ENCODE data around the gene HIRA. TPM values are rescaled to one million over a fixed set of nuclear protein-coding genes. Genes with fewer than 3 reads are reported as not detected.
A peak's percentile ranks its signal among the peaks of the same experiment; 100 is the strongest.

The HIRA gene
- total and polyA plus RNA-seq, 9 of the 15 experiments (the other 6 are each of a cell fraction or from before 2014, with no cell fraction given): 0.96 to 132 (median 58.4) TPM

DNA sequence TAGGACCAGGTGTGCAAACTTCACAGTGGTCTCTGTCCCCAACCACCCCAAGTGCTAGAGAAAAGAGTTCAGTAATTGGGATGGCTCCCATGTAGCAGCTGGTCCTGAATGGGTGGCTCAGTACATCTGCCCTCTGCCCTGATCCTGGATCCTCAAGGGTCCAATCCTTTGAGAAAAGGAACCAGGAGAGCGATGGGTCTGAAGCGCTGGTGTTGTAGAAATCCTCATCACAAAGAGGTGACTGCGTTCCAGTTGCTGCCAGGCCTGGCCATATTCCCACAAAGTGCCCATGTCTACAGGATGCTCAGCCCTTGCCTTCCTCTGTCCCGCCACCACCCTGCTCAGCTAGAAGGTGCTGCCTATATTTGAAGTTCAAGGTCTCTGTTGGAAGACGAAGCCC, 22.2 kb upstream of the HIRA start (continued):
- TF ChIP-seq, protein P1, sequence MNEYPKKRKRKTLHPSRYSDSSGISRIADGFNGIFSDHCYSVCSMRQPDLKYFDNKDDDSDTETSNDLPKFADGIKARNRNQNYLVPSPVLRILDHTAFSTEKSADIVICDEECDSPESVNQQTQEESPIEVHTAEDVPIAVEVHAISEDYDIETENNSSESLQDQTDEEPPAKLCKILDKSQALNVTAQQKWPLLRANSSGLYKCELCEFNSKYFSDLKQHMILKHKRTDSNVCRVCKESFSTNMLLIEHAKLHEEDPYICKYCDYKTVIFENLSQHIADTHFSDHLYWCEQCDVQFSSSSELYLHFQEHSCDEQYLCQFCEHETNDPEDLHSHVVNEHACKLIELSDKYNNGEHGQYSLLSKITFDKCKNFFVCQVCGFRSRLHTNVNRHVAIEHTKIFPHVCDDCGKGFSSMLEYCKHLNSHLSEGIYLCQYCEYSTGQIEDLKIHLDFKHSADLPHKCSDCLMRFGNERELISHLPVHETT (CRISPR knock-in tag; conservative IDR thresholded peaks at IDR 0.05 in 1 of 2, IDR thresholded peaks at IDR 0.05 in 1 of 2): 0 out of 4 replicates have a peak, but pooled peaks of 1 of the 2 experiments have one; percentile 18
- TF ChIP-seq COPS2 (conservative IDR thresholded peaks at IDR 0.05) (no peak), POLR2AphosphoS5 (IDR thresholded peaks at IDR 0.05; ENCODE audit: control insufficient read depth, insufficient read depth, low read depth, low read length) (0 out of 2 replicates have a peak, but pooled peaks have one; percentile 18), RB1 (IDR thresholded peaks at IDR 0.05; ENCODE audit: low read depth) (no peak), SUPT5H (IDR thresholded peaks at IDR 0.05) (0 out of 2 replicates have a peak, but pooled peaks have one; percentile 5)
- TF ChIP-seq, protein P2, sequence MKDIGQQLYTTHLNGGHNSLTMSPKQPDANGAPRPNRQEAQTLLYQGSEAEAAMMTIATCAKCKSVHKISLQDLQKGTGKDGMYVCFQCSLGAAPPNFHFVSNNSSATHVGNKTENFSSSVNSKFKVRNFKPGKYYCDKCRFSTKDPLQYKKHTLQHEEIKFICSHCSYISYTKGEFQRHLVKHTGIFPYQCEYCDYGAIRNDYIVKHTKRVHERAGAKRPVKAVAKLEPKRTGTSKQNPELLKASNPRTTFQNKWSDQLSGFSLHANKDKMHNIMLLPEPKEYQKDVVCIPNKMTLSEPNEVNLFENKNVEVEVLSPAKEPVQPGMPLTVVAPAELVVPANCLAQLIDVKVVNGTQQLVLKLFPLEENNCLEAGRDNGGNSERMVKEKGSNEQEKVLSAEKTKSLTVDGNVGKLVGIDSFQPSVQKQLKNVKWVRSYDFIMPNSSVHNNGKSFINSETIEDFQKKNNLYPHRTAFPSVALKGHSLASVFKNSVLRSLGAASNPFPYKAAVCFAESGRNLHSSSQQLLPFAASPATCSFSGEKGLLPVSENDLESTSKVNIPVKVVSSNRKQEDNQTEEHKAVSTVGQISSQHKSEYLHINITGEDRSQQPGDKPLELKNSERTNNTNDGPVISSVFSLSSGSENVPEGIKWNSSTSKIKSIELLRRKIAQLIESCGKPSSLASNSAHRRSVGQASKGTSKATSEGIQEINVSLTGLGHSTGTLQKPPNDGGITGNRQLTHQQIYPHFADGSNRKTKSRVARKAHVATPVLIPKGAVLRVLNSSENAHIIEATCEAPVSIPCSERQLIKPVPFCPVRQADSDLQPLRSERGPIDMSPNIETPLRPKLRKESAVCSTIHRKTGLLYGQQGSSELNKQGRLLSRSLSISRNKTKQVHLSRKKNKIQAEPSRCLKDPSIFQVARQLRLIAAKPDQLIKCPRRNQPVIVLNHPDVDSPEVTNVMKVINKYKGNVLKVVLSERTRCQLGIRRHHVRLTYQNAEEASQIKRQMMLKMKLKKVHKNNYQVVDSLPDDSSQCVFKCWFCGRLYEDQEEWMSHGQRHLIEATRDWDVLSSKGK (CRISPR knock-in tag; IDR thresholded peaks at IDR 0.05): no peak
- TF ChIP-seq, protein P3, sequence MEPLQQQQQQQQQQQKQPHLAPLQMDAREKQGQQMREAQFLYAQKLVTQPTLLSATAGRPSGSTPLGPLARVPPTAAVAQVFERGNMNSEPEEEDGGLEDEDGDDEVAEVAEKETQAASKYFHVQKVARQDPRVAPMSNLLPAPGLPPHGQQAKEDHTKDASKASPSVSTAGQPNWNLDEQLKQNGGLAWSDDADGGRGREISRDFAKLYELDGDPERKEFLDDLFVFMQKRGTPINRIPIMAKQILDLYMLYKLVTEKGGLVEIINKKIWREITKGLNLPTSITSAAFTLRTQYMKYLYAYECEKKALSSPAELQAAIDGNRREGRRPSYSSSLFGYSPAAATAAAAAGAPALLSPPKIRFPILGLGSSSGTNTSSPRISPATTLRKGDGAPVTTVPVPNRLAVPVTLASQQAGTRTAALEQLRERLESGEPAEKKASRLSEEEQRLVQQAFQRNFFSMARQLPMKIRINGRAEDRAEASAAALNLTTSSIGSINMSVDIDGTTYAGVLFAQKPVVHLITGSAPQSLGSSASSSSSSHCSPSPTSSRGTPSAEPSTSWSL (CRISPR knock-in tag; IDR thresholded peaks at IDR 0.05; ENCODE audit: borderline replicate concordance): 0 out of 2 replicates have a peak, but pooled peaks have one; percentile 42
